ENCODE data around the gene DOK7. TPM values are rescaled to one million over a fixed set of nuclear protein-coding genes. Genes with fewer than 3 reads are reported as not detected.

The DOK7 gene
- total and polyA plus RNA-seq, 12 donors = 30.3 to 89.7 (median 39.0) TPM

GRCh38 chr4:3524349-3524748 lies 61.2 kb downstream of the DOK7 start:
- Histone ChIP-seq H3K4me1 (peaks cover 0 to 15% (median 0%) of the 10 kb centered on the region in 9 donors), H3K9me3 (no peaks in the 10 kb centered on the region), H3K27me3 (no peaks in the 10 kb centered on the region), H3K4me3 (no peak overlapping the region), H3K27ac (no peak overlapping the region), H3K36me3 (peaks cover 0 to 94% (median 31%) of the 10 kb centered on the region in 9 donors)
- TF ChIP-seq CTCF (IDR thresholded peaks at IDR 0.05) = no peak
- DNase-seq (peak in 1 of 2 donors; percentile 3), ATAC-seq (no peak)
- WGBS, 2 donors = 87 to 91% methylated on average over 8 of the region's 8 CpGs
- intact Hi-C loops (cut with DNase I) = no loop called here

GRCh38 chr4:3524920-3525319 lies 61.8 kb downstream of the DOK7 start:
- no peak for TF ChIP-seq CTCF (IDR thresholded peaks at IDR 0.05)
- no peak for ATAC-seq
- H3K4me1 ChIP-seq = peaks cover 0 to 20% (median 5%) of the 10 kb centered on the region in 9 donors
- peak in 1 of 2 donors; percentile 3 for DNase-seq
- H3K27ac ChIP-seq = no peak overlapping the region
- no peaks in the 10 kb centered on the region for H3K9me3 ChIP-seq
- no peaks in the 10 kb centered on the region for H3K27me3 ChIP-seq
- intact Hi-C loops (cut with DNase I) = no loop called here
- peaks cover 0 to 94% (median 25%) of the 10 kb centered on the region in 9 donors for H3K36me3 ChIP-seq
- no peak overlapping the region for H3K4me3 ChIP-seq
- 73 to 80% methylated on average over 19 of the region's 19 CpGs for WGBS, 2 donors

- no peaks in the 10 kb centered on the region for H3K27me3 ChIP-seq
- ATAC-seq = no peak
- no peak overlapping the region for H3K27ac ChIP-seq
- intact Hi-C loops (cut with DNase I) = no loop called here
- H3K4me3 ChIP-seq = no peak overlapping the region
- H3K4me1 ChIP-seq = peaks cover 4 to 29% (median 13%) of the 10 kb centered on the region in 9 donors
- no peak for DNase-seq
- no peaks in the 10 kb centered on the region for H3K9me3 ChIP-seq
- TF ChIP-seq CTCF (IDR thresholded peaks at IDR 0.05) = no peak
- 85 to 92% methylated on average over 33 of the region's 33 CpGs for WGBS, 2 donors
- peaks cover 0 to 90% (median 20%) of the 10 kb centered on the region in 9 donors for H3K36me3 ChIP-seq
Observed at GRCh38 chr4:3525532-3526430, 62.7 kb downstream of the DOK7 start.

- intact Hi-C loops (cut with DNase I) = no loop called here
- TF ChIP-seq CTCF (IDR thresholded peaks at IDR 0.05) = no peak
- no peaks in the 10 kb centered on the region for H3K27me3 ChIP-seq
- DNase-seq (no peak), ATAC-seq (no peak)
- H3K27ac ChIP-seq = no peak overlapping the region
- peaks cover 4 to 36% (median 20%) of the 10 kb centered on the region in 9 donors for H3K4me1 ChIP-seq
- WGBS, 2 donors = 96 to 97% methylated on average over 19 of the region's 19 CpGs
- no peaks in the 10 kb centered on the region for H3K9me3 ChIP-seq
- peaks cover 0 to 83% (median 13%) of the 10 kb centered on the region in 9 donors for H3K36me3 ChIP-seq
- no peak overlapping the region for H3K4me3 ChIP-seq
Observed at GRCh38 chr4:3526456-3526855, 63.4 kb downstream of the DOK7 start.

Measured in heart right ventricle (tissue), 16 donors.